PFSK-1 (cell line): ENCODE measurements around the gene EVA1A.

Experiments used
- POLR2AphosphoS5 ChIP-seq: IDR thresholded peaks from 2 replicates; pipeline ENCODE4 v1.6.1; 2012; ENCODE audit warnings: low read depth, mild to moderate bottlenecking, control low read depth, low read length, moderate library complexity
- REST ChIP-seq, 2 experiments: IDR thresholded peaks; 2 replicates each; pipeline versions ENCODE4 v1.6.1 to v1.8.0; 2011 to 2012; ENCODE audit warnings: low read depth in 2 of 2, low read length in 2 of 2, control low read depth in 1 of 2, inconsistent platforms in 1 of 2, mild to moderate bottlenecking in 1 of 2, moderate library complexity in 1 of 2; ENCODE audit not compliant: insufficient read depth in 1 of 2
- SIN3A ChIP-seq: IDR thresholded peaks from 2 replicates; pipeline ENCODE4 v1.6.1; 2012; ENCODE audit warnings: mild to moderate bottlenecking, low read length, moderate library complexity, borderline replicate concordance; ENCODE audit not compliant: insufficient read depth

GRCh38 chr2:75521225-75521872 lies 39.4 kb downstream of the EVA1A start:
- TF ChIP-seq POLR2AphosphoS5 (no peak), SIN3A (no peak), REST (IDR thresholded peaks at IDR 0.05; ENCODE audit: insufficient read depth in 1 of 2, low read depth in 2 of 2, low read length in 2 of 2) (no peak)
